Tibial artery (tissue), 4 donors: ENCODE measurements around the gene PLET1.
A peak's percentile ranks its signal among the peaks of the same experiment; 100 is the strongest.

Experiments used
- DNase-seq, 2 donors: peaks; one replicate each; pipeline ENCODE4 v3.0.0-alpha.2; 2019
- H3K27ac ChIP-seq, 2 donors: fragments of 200-600 bp; sonication (generic) in 1 of 2; 1 replicate in 1 of 2; 2 replicates in 1 of 2; pipeline ENCODE4 v1.5.1; 2018 to 2019; ENCODE audit warnings: mild to moderate bottlenecking in 1 of 2
- H3K27me3 ChIP-seq, 2 donors: fragments of 200-600 bp; sonication (generic) in 1 of 2; one replicate each; pipeline versions ENCODE4 v1.5.1 to v1.6.0; 2016 to 2019
- H3K36me3 ChIP-seq, 3 donors: fragments of 200-600 bp; sonication (generic) in 2 of 3; one replicate each; pipeline ENCODE4 v1.5.1; 2016 to 2019; ENCODE audit warnings: mild to moderate bottlenecking in 2 of 3
- H3K4me1 ChIP-seq, 4 donors: fragments of 200-600 bp; sonication (generic) in 2 of 4; 1 replicate in 3 of 4; 2 replicates in 1 of 4; pipeline ENCODE4 v1.5.1; 2016 to 2019
- H3K4me3 ChIP-seq, 2 donors: fragments of 200-600 bp; sonication (generic) in 1 of 2; 1 replicate in 1 of 2; 2 replicates in 1 of 2; pipeline ENCODE4 v1.5.1; 2018 to 2019; ENCODE audit warnings: mild to moderate bottlenecking in 2 of 2
- H3K9me3 ChIP-seq, 3 donors: fragments of 200-600 bp; sonication (generic) in 1 of 3; one replicate each; pipeline ENCODE4 v1.5.1; 2016 to 2019
- CTCF ChIP-seq, 2 experiments: fragments of 200-600 bp in 1 of 2; fragments of 450-650 bp in 1 of 2; IDR thresholded peaks; one replicate each; pipeline ENCODE4 v1.5.1; 2017 to 2019; ENCODE audit warnings: antibody characterized with exemption in 2 of 2, mild to moderate bottlenecking in 1 of 2, moderate library complexity in 1 of 2
- intact Hi-C: fragments of 100-400 bp; cut with DNase I; formaldehyde crosslinking; loops from one replicate; pipeline ENCODE4 v1.15.0; 2023; ENCODE audit warnings: low total_unique reads

The PLET1 gene

GRCh38 chr11:112229746-112230433 lies 30.8 kb downstream of the PLET1 start:
- no peak overlapping the region for H3K27ac ChIP-seq
- no peak for DNase-seq
- TF ChIP-seq CTCF (IDR thresholded peaks at IDR 0.05), result no peak
- peaks cover 0 to 18% (median 10%) of the 10 kb centered on the region in 4 donors for H3K4me1 ChIP-seq
- peaks cover 29 to 43% (median 42%) of the 10 kb centered on the region in 3 donors for H3K36me3 ChIP-seq
- no peaks in the 10 kb centered on the region for H3K9me3 ChIP-seq
- no peak overlapping the region for H3K4me3 ChIP-seq
- no peaks in the 10 kb centered on the region for H3K27me3 ChIP-seq
- intact Hi-C loops, result no loop called here

DNA sequence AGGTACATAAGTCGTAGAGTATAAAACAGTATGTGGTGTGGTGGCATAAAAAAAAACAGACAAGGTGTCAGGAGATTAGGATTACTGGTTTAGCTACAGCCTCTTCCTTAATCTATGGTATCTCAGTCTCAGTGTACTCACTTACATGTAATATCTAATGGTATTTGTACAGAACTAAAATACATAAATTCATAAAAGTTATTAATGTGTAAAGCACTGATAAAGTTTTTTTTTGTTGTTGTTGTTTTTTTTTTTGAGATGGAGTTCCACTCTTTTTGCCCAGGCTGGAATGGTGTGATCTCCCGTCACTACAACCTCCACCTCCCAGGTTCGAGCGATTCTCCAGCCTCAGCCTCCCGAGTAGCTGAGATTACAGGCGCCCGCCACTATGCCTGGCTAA lies 31.5 kb downstream of the PLET1 start:
- H3K27me3 ChIP-seq, result no peaks in the 10 kb centered on the region
- TF ChIP-seq CTCF (IDR thresholded peaks at IDR 0.05), result no peak
- H3K27ac ChIP-seq, result no peak overlapping the region
- no peaks in the 10 kb centered on the region for H3K9me3 ChIP-seq
- intact Hi-C loops, result no loop called here
- H3K4me1 ChIP-seq, result peaks cover 0 to 18% (median 10%) of the 10 kb centered on the region in 4 donors
- no peak overlapping the region for H3K4me3 ChIP-seq
- DNase-seq, result no peak
- peaks cover 26 to 38% (median 36%) of the 10 kb centered on the region in 3 donors for H3K36me3 ChIP-seq

DNA sequence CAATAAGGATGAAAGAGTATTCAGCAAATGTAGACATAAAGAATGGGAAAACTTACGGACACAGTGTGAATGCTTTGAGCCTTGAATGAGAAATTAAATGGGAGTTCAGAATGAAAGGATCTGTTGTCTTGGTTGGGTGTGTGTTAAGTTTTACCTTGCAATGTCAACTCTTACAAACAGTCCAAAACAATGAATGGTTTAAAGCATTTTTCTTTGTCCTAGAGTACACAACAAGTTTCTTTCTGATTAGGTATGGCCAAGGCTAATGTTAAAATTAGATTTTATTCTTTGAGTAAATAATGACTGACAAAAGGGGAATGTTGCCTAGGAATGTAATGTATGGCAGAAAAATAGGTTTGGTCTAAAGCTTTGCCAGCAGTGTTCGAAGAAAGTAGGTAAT lies 32.0 kb downstream of the PLET1 start:
- Histone ChIP-seq H3K27me3 (no peaks in the 10 kb centered on the region), H3K27ac (no peak overlapping the region), H3K9me3 (no peaks in the 10 kb centered on the region), H3K36me3 (peaks cover 26 to 34% (median 34%) of the 10 kb centered on the region in 3 donors), H3K4me1 (peaks cover 0 to 18% (median 10%) of the 10 kb centered on the region in 4 donors), H3K4me3 (no peak overlapping the region)
- DNase-seq, result no peak
- intact Hi-C loops, result no loop called here
- no peak for TF ChIP-seq CTCF (IDR thresholded peaks at IDR 0.05)

- Histone ChIP-seq H3K9me3 (no peaks in the 10 kb centered on the region), H3K27me3 (no peaks in the 10 kb centered on the region), H3K4me3 (peak overlapping the region; percentile 80 to 85), H3K4me1 (peaks cover 0 to 18% (median 10%) of the 10 kb centered on the region in 4 donors), H3K27ac (peak overlapping the region; percentile 13 to 95), H3K36me3 (peaks cover 21 to 34% (median 26%) of the 10 kb centered on the region in 3 donors)
- no peak for TF ChIP-seq CTCF (IDR thresholded peaks at IDR 0.05)
- no peak for DNase-seq
- intact Hi-C loops, result no loop called here
Measured at GRCh38 chr11:112227471-112227870, 33.2 kb downstream of the PLET1 start.

DNA sequence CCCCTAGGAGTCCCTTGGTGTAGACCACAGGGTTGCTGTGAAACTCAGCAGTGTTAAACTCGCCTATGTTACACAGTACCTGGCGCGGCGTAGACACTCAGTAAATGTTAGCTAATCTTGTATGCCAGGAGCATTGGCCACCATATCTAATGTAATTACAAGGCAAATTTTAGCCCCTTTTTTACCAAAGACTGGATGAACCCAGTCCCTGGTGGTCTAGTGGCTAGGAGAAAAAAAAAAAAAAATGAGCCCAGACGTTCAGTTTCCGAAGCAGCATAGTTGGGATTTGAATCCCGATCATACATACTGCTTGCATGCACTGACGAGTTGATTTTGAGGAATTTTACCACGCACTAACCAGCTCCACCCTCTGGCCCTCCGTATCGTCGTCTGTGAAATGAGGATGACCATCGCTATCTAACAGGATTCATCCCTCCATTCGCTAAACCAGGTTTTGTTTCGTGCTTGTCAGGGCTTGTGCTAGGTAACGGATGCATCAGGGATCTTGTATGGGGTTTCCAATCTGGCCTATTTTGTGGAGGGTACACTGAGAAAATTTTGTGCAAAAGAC lies 33.7 kb downstream of the PLET1 start:
- peaks cover 0 to 18% (median 10%) of the 10 kb centered on the region in 4 donors for H3K4me1 ChIP-seq
- peak overlapping the region; percentile 80 to 85 for H3K4me3 ChIP-seq
- TF ChIP-seq CTCF (IDR thresholded peaks at IDR 0.05), result no peak
- H3K27ac ChIP-seq, result peak overlapping the region; percentile 95
- DNase-seq, result no peak
- no peaks in the 10 kb centered on the region for H3K9me3 ChIP-seq
- no peaks in the 10 kb centered on the region for H3K27me3 ChIP-seq
- intact Hi-C loops, result no loop called here
- H3K36me3 ChIP-seq, result peaks cover 19 to 32% (median 24%) of the 10 kb centered on the region in 3 donors
